Cardiac septum (tissue), 1 donor: ENCODE measurements around the gene TOM1. TPM values are rescaled to one million over a fixed set of nuclear protein-coding genes. Genes with fewer than 3 reads are reported as not detected.

Experiments used
- DNase-seq: peaks from one replicate; pipeline ENCODE4 v3.0.0-alpha.2; 2020; ENCODE audit warnings: low spot score
- intact Hi-C: fragments of 100-400 bp; cut with DNase I; formaldehyde crosslinking; loops from one replicate; pipeline ENCODE4 v1.14.0; 2022
- long read RNA-seq: library from polyadenylated mRNA; unstranded; transcript quantifications from one replicate; pipeline ENCODE4 v2.0.0, GENCODE V29; 2021
- total RNA-seq: library from RNA; stranded (reverse); fragmentation: NEBNext Ultra II Directional; extraction: Animal tissue kit (Norgen Biotek cat#: 25700); gene quantifications from one replicate; pipeline ENCODE4 v1.2.1, GENCODE V29; 2021
- donor health status: DM: no; HTN: no; CAD: no.

Gene TOM1
- 37.5 TPM for total RNA-seq
- long read RNA-seq, transcript TOM1-204 (15 exons, 2,390 nt), result minor isoform, 16 of 108 reads
- long read RNA-seq, transcript TOM1-210 (15 exons, 2,389 nt), result major isoform, 73 of 108 reads
- long read RNA-seq, partial matches to known transcripts, result 9 of 108 reads
- long read RNA-seq, other reads (novel, unspliced or antisense), result 9 of 108 reads

GRCh38 chr22:35299673-35300499 is at the start of gene TOM1:
TOM1 (plus strand) TSS chr22:35299894; CDS start chr22:35299929, 35 bp downstream.
- intact Hi-C loops, result loop anchor here (1.0 kb wide), 1 partner anchor 43 kb away; the partner anchor contains the start of gene HMGXB4

GRCh38 chr22:35250156-35250555 is 49.5 kb upstream of the TOM1 start:
- DNase-seq, result no peak
- intact Hi-C loops, result no loop called here

More at GRCh38 chr22:35299673-35300499, at the start of gene TOM1:
- DNase-seq, result peak; percentile 99

- no peak for DNase-seq
- intact Hi-C loops, result no loop called here
Measured at GRCh38 chr22:35253946-35254345, 45.7 kb upstream of the TOM1 start.

GRCh38 chr22:35257002-35257320 is 42.7 kb upstream of the TOM1 start:
- intact Hi-C loops, result loop anchor here (1.0 kb wide), 1 partner anchor 42 kb away; the partner anchor contains the start of gene TOM1
- DNase-seq, result no peak

- peak; percentile 95 for DNase-seq
- intact Hi-C loops, result loop anchor here (1.0 kb wide), 1 partner anchor 42 kb away; the partner anchor contains the start of gene TOM1
Measured at GRCh38 chr22:35257321-35258190, 42.1 kb upstream of the TOM1 start, which contains the start of gene HMGXB4. HMGXB4 (plus strand) TSS chr22:35257493; CDS start chr22:35262391, 4,898 bp downstream.

- DNase-seq, result no peak
- intact Hi-C loops, result no loop called here
Measured at GRCh38 chr22:35258191-35258988, 41.3 kb upstream of the TOM1 start.

GRCh38 chr22:35264986-35265385 is 34.7 kb upstream of the TOM1 start:
- DNase-seq, result no peak
- intact Hi-C loops, result no loop called here

- DNase-seq, result no peak
- intact Hi-C loops, result no loop called here
Measured at GRCh38 chr22:35266277-35266676, 33.4 kb upstream of the TOM1 start.

GRCh38 chr22:35269630-35270029 is 30.1 kb upstream of the TOM1 start:
- intact Hi-C loops, result no loop called here
- DNase-seq, result no peak

GRCh38 chr22:35274154-35274871 is 25.4 kb upstream of the TOM1 start:
- intact Hi-C loops, result no loop called here
- no peak for DNase-seq

- no peak for DNase-seq
- intact Hi-C loops, result no loop called here
Measured at GRCh38 chr22:35275580-35275979, 24.1 kb upstream of the TOM1 start.

- intact Hi-C loops, result no loop called here
- DNase-seq, result no peak
Measured at GRCh38 chr22:35276019-35276418, 23.7 kb upstream of the TOM1 start.

GRCh38 chr22:35288116-35288515 is 11.6 kb upstream of the TOM1 start:
- no peak for DNase-seq
- intact Hi-C loops, result no loop called here

GRCh38 chr22:35292786-35293185 is 6.9 kb upstream of the TOM1 start:
- no peak for DNase-seq
- intact Hi-C loops, result no loop called here

GRCh38 chr22:35296051-35296450 is 3.6 kb upstream of the TOM1 start:
- DNase-seq, result no peak
- intact Hi-C loops, result no loop called here

- intact Hi-C loops, result loop anchor here (1.0 kb wide), 1 partner anchor 42 kb away; the partner anchor contains the start of gene HMGXB4
- no peak for DNase-seq
Measured at GRCh38 chr22:35299217-35299672, 449 bp upstream of the TOM1 start.

GRCh38 chr22:35301372-35301874 is 1.7 kb downstream of the TOM1 start:
- DNase-seq, result no peak
- intact Hi-C loops, result no loop called here

- intact Hi-C loops, result no loop called here
- no peak for DNase-seq
Measured at GRCh38 chr22:35303029-35303624, 3.4 kb downstream of the TOM1 start.
